Prostate gland (tissue), 2 donors: ENCODE results near the gene GFER. TPM values are rescaled to one million over a fixed set of nuclear protein-coding genes. Genes with fewer than 3 reads are reported as not detected.
A peak's percentile ranks its signal among the peaks of the same experiment; 100 is the strongest.

ENCODE experiments used
- DNase-seq: peaks from one replicate; pipeline ENCODE4 v3.0.0-alpha.2; 2019; ENCODE audit warnings: low spot score
- H3K27ac ChIP-seq, 2 donors: fragments of 200-600 bp; sonication (generic); 2 replicates each; pipeline ENCODE4 v1.5.1; 2017 to 2019
- H3K27me3 ChIP-seq: fragments of 200-600 bp; sonication (generic); replicated peaks from 2 replicates; pipeline ENCODE4 v1.5.1; 2019; ENCODE audit not compliant: insufficient read depth
- H3K36me3 ChIP-seq, 2 donors: fragments of 200-600 bp; sonication (generic); 1 replicate in 1 of 2; 2 replicates in 1 of 2; pipeline versions ENCODE4 v1.5.1 to v1.8.1; 2017 to 2019
- H3K4me1 ChIP-seq: fragments of 200-600 bp; sonication (generic); replicated peaks from 2 replicates; pipeline ENCODE4 v1.5.1; 2019
- H3K4me3 ChIP-seq, 2 donors: fragments of 200-600 bp; sonication (generic); 2 replicates each; pipeline ENCODE4 v1.5.1; 2017 to 2019
- H3K9me3 ChIP-seq: fragments of 200-600 bp; sonication (generic); 2 replicates; pipeline ENCODE4 v1.5.1; 2017
- CTCF ChIP-seq, 4 experiments: fragments of 200-600 bp in 2 of 4; fragments of 450-650 bp in 2 of 4; sonication (generic) in 2 of 4; IDR thresholded peaks; 1 replicate in 3 of 4; 2 replicates in 1 of 4; pipeline ENCODE4 v1.5.1; 2016 to 2019; ENCODE audit warnings: antibody characterized with exemption in 4 of 4, mild to moderate bottlenecking in 2 of 4, moderate library complexity in 2 of 4
- POLR2A ChIP-seq: fragments of 450-650 bp; IDR thresholded peaks from one replicate; pipeline ENCODE4 v1.6.1; 2016; ENCODE audit warnings: antibody characterized with exemption, mild to moderate bottlenecking
- POLR2AphosphoS5 ChIP-seq: sonication (generic); formaldehyde crosslinking; IDR thresholded peaks from one replicate; pipeline ENCODE4 v1.6.1; 2017; ENCODE audit warnings: antibody characterized with exemption
- WGBS: methylation state at CpG from one replicate; pipeline ENCODE4 v1.1.5; 2018; 5-methylcytosine and 5-hydroxymethylcytosine counted together
- intact Hi-C: fragments of 100-400 bp; cut with DNase I; formaldehyde crosslinking; loops from one replicate; pipeline ENCODE4 v1.14.2; 2022
- total RNA-seq, 2 donors: library from RNA; depleted of rRNA; stranded (reverse); fragments of >200 nt; gene quantifications; one replicate each; pipeline ENCODE4 v1.1.0, GENCODE V29; 2016

The GFER gene
- total RNA-seq, 2 donors from 2014 or later: 21.1 to 26.6 TPM

DNA sequence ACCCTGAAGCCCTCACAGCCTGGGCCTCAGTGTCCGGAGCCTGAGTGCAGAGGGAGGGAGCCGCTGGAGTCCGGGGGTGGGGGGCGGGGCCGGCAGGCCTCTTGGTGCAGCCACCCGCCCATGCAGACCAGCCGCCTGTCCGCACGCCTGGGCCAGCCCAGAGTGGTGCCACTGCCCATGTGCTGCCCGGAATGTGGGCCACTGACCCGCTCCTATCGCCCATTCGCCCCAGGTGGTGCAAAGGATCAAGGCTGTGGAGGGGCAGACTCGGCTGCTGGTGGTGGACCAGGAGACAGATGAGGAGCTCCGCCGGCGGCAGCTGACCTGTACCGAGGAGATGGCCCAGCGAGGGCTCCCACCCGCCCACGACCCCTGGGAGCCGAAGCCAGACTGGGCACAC is 45.4 kb downstream of the GFER start:
- Histone ChIP-seq H3K4me3 (peak overlapping the region in 1 of 2 donors; percentile 86), H3K9me3 (no peaks in the 10 kb centered on the region), H3K4me1 (peaks cover 21% of the 10 kb centered on the region), H3K27ac (peak overlapping the region in 1 of 2 donors; percentile 82), H3K27me3 (no peaks in the 10 kb centered on the region), H3K36me3 (no peaks in the 10 kb centered on the region)
- TF ChIP-seq CTCF (IDR thresholded peaks at IDR 0.05) (no peak), POLR2AphosphoS5 (no peak)
- DNase-seq: no peak
- 85% methylated on average over 20 of the region's 22 CpGs for WGBS
- intact Hi-C loops: loop anchor here (10.0 kb wide), 1 partner anchor 215 kb away; no protein-coding TSS in a partner anchor

- no peaks in the 10 kb centered on the region for H3K27me3 ChIP-seq
- DNase-seq: no peak
- no peaks in the 10 kb centered on the region for H3K36me3 ChIP-seq
- no peaks in the 10 kb centered on the region for H3K9me3 ChIP-seq
- intact Hi-C loops: no loop called here
- H3K27ac ChIP-seq: peak overlapping the region in 1 of 2 donors; percentile 62
- TF ChIP-seq POLR2A (no peak), CTCF (IDR thresholded peaks at IDR 0.05) (no peak), POLR2AphosphoS5 (no peak)
- no peak overlapping the region for H3K4me3 ChIP-seq
- H3K4me1 ChIP-seq: peaks cover 25% of the 10 kb centered on the region
- 87% methylated on average over 11 of the region's 11 CpGs for WGBS
Observed at GRCh38 chr16:2030036-2030435, 46.0 kb downstream of the GFER start.

DNA sequence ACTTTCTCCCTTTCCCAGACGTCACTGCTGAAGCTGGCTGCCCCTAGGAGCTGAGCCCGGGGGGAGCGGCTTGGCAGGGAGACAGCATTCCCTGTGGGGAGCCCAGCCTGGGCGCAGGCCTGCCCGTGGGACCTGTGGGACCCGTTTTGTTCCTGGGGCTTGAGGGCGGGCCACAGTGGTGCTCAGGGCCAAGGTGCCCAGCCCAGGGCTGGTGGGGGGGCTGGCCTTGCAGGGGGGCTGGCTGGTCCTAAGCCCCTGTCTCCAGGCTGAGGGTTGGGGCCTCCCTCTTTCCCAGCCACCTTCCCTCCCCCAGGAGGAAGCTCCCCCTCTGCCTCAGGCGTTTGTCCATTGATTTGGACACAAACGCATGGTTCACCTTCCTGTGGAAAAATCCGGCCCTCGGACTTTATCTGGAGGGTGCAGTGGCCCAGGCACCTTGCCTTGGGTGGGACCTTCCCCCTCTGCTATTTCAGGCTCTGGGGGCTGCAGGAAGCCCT is 47.1 kb downstream of the GFER start:
- intact Hi-C loops: no loop called here
- Histone ChIP-seq H3K36me3 (no peaks in the 10 kb centered on the region), H3K4me1 (peaks cover 36% of the 10 kb centered on the region), H3K4me3 (no peak overlapping the region), H3K27ac (peak overlapping the region; percentile 42 to 62), H3K9me3 (no peaks in the 10 kb centered on the region), H3K27me3 (no peaks in the 10 kb centered on the region)
- WGBS: 58% methylated on average over 10 of the region's 11 CpGs
- TF ChIP-seq CTCF (IDR thresholded peaks at IDR 0.05): no peak
- no peak for TF ChIP-seq POLR2AphosphoS5
- TF ChIP-seq POLR2A: no peak
- DNase-seq: no peak

GRCh38 chr16:2032285-2033056 is 48.5 kb downstream of the GFER start:
- Histone ChIP-seq H3K27ac (peak overlapping the region; percentile 77 to 83), H3K36me3 (no peaks in the 10 kb centered on the region), H3K27me3 (no peaks in the 10 kb centered on the region), H3K4me1 (peaks cover 43% of the 10 kb centered on the region), H3K9me3 (no peaks in the 10 kb centered on the region), H3K4me3 (no peak overlapping the region)
- no peak for TF ChIP-seq POLR2A
- no peak for TF ChIP-seq CTCF (IDR thresholded peaks at IDR 0.05)
- TF ChIP-seq POLR2AphosphoS5: no peak
- intact Hi-C loops: no loop called here
- DNase-seq: no peak
- WGBS: 79% methylated on average over 15 of the region's 15 CpGs
